ENCODE measurements around the gene CDK5R2. TPM values are rescaled to one million over a fixed set of nuclear protein-coding genes. Genes with fewer than 3 reads are reported as not detected.

CDK5R2 gene
- total RNA-seq, 1 donor, result not detected

GRCh38 chr2:218980735-218981389 lies 21.4 kb downstream of the CDK5R2 start:
- no peak for TF ChIP-seq CTCF (IDR thresholded peaks at IDR 0.05; ENCODE audit: insufficient read depth, low read depth, low read length)
- DNase-seq (ENCODE audit: low read depth), result no peak
- H3K4me3 ChIP-seq (ENCODE audit: low read depth, low read length), result no peak overlapping the region

DNA sequence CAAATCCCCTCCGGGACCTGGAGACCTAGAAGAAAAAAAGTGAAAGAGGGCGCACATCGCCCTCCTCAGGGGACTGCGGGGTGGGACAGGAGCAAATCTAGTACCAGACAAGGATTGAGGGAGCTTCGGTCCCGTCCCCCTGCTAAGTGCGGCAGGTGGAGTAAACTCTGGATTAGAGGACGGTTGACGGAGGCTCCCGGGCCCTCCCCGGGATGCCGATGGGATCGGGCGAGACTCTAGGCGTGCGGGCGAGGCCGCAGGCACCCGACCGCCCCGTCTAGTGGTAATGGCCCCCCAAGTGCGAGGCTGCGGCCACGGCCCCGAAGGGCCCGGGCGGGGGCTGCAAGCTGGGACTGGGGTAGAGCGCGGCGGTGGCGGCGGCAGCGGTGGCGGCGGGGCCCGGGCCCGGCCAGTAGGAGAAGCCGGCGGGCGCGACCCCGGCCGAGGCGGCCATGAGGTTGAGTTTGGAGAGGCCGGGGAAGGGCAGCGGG lies 22.0 kb downstream of the CDK5R2 start:
- TF ChIP-seq CTCF (IDR thresholded peaks at IDR 0.05; ENCODE audit: insufficient read depth, low read depth, low read length), result no peak
- no peak overlapping the region for H3K4me3 ChIP-seq (ENCODE audit: low read depth, low read length)
- no peak for DNase-seq (ENCODE audit: low read depth)

DNA sequence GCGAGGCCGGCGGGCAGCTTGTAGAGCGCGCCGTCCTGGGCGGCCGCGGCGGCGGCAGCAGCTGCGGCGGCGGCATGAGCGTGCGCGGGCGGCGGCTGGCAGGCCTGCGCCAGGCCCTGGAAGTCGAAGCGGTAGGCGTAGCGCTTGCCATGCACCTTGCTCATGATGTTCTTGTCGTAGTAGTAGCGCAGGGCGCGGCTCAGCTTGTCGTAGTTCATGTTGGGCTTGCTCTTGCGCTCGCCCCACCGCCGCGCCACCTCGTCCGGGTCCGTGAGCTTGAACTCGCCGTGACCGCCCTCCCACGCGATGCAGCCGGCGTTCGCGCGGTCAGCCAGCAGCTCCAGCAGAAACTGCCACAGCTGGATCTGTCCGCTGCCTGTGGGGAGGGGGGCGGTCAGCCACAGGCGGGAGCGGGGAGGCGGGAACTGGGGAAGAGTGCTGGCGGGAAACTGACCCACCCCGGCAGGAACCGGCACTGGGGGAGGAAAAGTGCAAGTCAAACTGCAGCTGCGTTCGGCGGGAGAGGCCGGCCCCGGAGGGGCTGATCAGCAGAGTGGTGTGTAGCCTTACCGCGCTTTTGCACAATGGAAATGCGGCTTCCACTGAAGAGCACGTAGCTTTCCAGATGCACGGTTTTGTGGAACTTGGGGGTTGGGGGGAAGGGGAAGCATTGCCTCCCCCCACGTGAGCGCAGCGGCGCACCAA lies 22.6 kb downstream of the CDK5R2 start:
- H3K4me3 ChIP-seq (ENCODE audit: low read depth, low read length), result no peak overlapping the region
- TF ChIP-seq CTCF (IDR thresholded peaks at IDR 0.05; ENCODE audit: insufficient read depth, low read depth, low read length), result no peak
- DNase-seq (ENCODE audit: low read depth), result no peak

- no peak for DNase-seq (ENCODE audit: low read depth)
- TF ChIP-seq CTCF (IDR thresholded peaks at IDR 0.05; ENCODE audit: insufficient read depth, low read depth, low read length), result no peak
- no peak overlapping the region for H3K4me3 ChIP-seq (ENCODE audit: low read depth, low read length)
Observed at GRCh38 chr2:218982586-218983262, 23.3 kb downstream of the CDK5R2 start.

GRCh38 chr2:218983263-218983933 lies 23.9 kb downstream of the CDK5R2 start:
- no peak for TF ChIP-seq CTCF (IDR thresholded peaks at IDR 0.05; ENCODE audit: insufficient read depth, low read depth, low read length)
- H3K4me3 ChIP-seq (ENCODE audit: low read depth, low read length), result no peak overlapping the region
- no peak for DNase-seq (ENCODE audit: low read depth)

DNA sequence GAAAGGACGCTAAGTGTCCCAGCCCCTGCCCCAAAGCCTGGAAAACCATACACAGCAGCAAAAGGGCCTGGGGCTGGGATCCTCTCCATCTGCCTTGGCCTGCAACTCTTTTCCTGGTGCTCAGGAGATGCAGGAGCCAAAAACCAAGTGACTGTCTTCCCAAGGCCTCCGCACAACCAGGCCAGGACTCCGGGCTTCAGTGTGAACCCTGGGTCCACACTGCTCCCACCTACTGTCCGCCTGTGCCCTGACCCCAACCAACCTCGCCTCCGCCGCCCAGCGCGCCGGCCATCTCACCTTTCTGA lies 24.4 kb downstream of the CDK5R2 start:
- no peak for TF ChIP-seq CTCF (IDR thresholded peaks at IDR 0.05; ENCODE audit: insufficient read depth, low read depth, low read length)
- DNase-seq (ENCODE audit: low read depth), result no peak
- H3K4me3 ChIP-seq (ENCODE audit: low read depth, low read length), result no peak overlapping the region
